ENCODE results near the gene PLEKHM1.

The PLEKHM1 gene

DNA sequence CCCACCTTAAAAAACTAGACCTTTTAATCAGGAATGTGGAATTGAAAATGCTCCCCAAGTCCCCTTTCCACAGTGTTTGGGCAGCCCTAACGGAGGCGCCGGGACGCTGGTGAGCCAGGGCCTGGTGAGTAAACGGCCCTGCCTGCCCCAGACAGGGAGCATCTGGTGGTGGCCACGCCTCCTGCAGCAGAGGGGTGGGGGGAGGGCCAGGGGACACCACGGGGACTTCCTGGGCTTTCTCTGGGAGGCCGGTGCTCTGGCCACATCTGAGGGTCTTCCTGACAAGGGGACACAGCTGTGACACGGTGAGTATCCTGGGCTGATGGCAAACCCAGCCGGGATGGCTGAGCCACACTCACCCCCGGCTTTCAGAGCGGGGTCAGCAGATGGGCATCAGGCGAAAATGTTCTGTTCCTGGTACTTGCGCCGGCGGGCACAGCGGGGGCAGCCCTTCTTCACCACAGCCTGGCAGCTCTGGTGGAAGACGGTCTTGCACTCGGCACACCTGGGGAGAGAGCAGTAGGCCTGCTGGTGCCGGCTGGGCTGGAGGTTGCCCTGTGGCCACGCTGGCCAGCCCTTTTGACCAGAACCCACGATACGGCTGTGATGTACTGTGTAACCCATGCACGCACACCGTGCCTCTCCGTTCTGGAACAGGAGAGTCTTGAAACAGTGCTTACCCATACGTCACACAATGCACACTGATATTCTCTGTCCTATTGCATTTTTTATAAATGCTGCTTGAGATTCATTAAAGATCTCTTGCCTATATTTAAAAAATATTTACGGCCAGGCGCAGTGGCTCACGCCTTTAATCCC is 52.8 kb downstream of the PLEKHM1 start:
- H3K27ac Mint-ChIP-seq: no peak overlapping the region
- no peaks in the 10 kb centered on the region for H3K27me3 Mint-ChIP-seq
- DNase-seq: no peak
- H3K4me1 Mint-ChIP-seq: peaks cover 42% of the 10 kb centered on the region
- ATAC-seq: no peak
- no peak overlapping the region for H3K4me3 Mint-ChIP-seq
- H3K9me3 Mint-ChIP-seq: no peaks in the 10 kb centered on the region

DNA sequence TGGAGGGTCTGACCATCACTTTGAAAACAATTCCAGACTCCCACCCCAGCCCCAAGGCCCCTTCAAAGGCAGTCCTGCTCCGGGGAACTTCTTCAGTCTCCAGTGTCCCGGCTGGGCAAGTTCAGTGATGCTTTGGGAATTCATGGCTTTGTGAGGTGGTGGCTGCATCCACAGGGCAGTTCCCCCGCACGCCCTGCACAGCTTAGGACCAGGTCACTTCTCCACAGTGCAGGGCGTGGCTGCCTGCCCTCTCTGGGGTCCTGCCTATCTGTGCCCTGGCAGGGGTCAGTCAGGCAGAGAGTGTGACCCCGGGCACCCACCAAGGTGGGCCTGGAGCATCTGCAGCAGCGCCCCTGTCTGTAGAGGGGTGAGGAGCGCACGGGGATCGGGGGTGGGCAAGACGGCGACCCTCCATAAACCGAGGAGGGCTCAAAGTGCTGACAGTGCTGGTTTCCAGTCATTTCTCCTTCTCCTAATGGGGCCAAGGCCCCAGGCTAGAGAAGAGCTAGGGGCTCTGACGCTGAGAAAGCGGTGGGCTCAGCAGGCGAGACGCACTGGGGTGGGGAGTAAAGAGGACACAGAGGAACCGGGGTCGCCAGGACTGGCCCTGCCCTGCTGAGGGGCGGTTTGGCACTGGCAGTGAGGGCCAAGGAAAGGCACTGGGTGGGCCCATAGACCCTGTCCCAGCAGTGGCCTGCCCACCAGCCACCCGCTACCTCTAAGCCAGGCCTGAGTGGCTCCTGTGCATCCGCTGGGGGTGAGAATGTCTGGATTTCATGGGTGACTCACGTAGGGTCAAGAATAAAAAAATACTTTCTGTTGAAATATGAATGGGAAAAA is 53.7 kb downstream of the PLEKHM1 start:
- Mint-ChIP-seq H3K4me1 (peaks cover 35% of the 10 kb centered on the region), H3K27me3 (no peaks in the 10 kb centered on the region), H3K27ac (no peak overlapping the region), H3K4me3 (no peak overlapping the region), H3K9me3 (no peaks in the 10 kb centered on the region)
- no peak for DNase-seq
- no peak for ATAC-seq

DNA sequence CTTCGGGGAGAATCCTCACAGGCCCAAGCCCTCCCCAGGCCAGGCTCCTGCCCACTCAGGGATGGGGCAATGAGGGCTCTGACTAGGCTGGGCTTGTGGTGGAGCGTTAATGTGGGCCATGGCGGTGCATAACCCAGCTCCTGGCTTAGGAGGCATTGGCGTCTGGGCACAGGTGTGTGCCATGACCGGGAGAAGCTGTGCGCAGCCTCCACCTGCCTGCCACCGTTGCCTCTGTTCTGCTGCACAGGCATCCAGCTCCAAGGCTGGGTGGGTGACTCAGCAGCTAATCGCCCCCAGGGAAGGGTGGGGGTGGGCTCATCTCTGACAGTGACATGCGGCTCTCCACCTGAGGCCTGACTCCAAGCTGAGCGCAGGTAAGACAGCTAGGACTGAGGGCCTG is 54.4 kb downstream of the PLEKHM1 start:
- no peak overlapping the region for H3K4me3 Mint-ChIP-seq
- peaks cover 34% of the 10 kb centered on the region for H3K4me1 Mint-ChIP-seq
- DNase-seq (no peak), ATAC-seq (no peak)
- no peak overlapping the region for H3K27ac Mint-ChIP-seq
- H3K9me3 Mint-ChIP-seq: no peaks in the 10 kb centered on the region
- H3K27me3 Mint-ChIP-seq: no peaks in the 10 kb centered on the region

DNA sequence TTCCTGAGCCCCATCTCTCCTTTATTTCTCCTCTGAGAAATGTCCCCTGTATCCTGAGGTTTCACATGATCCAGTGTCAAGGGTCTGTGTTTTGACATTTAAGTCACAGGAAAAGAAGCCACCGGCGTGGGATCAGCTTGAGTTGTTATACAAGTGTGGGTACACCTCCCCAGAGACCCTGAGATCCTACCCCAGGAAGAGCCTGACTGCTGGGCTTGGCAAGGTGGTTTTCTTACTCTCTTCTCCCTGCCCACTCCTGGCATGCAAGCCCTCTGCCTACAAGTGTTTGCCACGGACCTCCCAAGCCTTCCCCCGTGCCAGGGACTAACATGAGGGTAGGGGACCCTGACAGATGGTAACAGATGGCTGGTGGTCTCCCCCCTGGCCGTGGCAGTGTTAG is 55.0 kb downstream of the PLEKHM1 start:
- no peak overlapping the region for H3K4me3 Mint-ChIP-seq
- H3K4me1 Mint-ChIP-seq: peaks cover 34% of the 10 kb centered on the region
- no peaks in the 10 kb centered on the region for H3K9me3 Mint-ChIP-seq
- H3K27ac Mint-ChIP-seq: no peak overlapping the region
- DNase-seq (no peak), ATAC-seq (no peak)
- no peaks in the 10 kb centered on the region for H3K27me3 Mint-ChIP-seq

DNA sequence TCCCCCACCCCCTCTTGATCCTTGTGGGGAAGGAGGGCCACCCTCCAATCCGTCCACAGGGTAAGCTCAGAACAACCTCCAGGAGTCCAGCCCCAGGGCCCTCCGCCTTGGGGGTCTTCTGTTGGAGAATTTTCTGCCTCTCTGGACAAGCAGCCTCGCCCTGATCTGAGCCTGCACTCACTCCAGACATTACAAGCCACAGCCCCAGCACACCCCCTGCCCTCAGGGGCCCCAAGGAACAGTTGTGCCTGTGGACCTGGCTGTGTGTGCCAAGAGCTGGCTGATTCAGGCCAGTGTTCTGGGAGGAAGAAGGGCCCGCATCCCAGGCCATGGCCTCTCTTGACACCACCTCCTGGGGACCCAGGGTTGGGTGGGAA is 57.4 kb downstream of the PLEKHM1 start:
- Mint-ChIP-seq H3K4me1 (peaks cover 40% of the 10 kb centered on the region), H3K9me3 (no peaks in the 10 kb centered on the region), H3K27me3 (peaks cover 10% of the 10 kb centered on the region), H3K27ac (no peak overlapping the region), H3K4me3 (peak overlapping the region; percentile 59 to 74)
- DNase-seq: no peak
- no peak for ATAC-seq

DNA sequence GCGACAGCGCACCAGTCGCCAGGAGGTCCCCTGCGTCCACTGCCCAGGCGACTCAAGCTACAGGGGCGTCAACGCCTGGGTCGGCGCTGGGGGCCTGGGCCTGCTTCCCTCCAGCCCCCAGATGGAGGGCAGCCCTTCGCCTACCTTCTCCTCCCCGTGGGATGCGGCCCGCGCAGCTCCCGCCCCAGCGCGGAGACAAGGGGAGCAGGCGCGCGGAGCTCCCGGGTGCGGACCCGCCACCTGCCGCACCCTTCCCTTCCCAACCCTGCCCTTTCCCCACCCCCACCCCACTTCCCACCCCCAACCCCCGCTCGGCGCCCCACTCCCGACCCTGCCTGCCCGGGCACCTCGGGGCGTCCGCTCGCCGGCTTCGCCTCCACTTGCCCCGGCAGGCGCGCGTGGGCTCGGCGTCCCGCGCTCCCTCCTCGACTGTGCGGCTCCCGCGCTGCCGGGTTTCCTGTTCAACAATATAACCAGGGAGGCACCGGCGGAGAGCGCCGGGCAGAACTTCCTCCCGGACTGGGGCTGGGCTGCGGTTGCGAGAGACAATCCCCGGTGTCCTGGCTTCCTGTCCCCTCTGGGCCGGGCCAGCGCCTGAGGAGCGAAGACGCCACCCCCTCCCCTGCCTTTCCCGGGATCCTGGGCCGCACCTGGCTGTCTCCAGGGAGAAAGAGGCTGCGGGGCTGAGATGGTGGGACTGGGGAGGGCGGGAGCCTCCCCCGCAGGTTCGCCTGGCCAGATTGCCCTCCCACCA is 57.9 kb downstream of the PLEKHM1 start, which contains the start of gene ARHGAP27:
TSS of gene ARHGAP27 (minus strand) at position 466 of the 754 bp plus-strand sequence. CDS start 2,591 bp downstream, outside the sequence.
- H3K27ac Mint-ChIP-seq: peak within 1 kb of the TSS in 1 of 2 donors; percentile 87
- H3K9me3 Mint-ChIP-seq: no peaks in the 10 kb centered on the region
- ATAC-seq: no peak
- peaks cover 45% of the 10 kb centered on the region for H3K4me1 Mint-ChIP-seq
- DNase-seq: no peak
- H3K4me3 Mint-ChIP-seq: peak within 1 kb of the TSS; percentile 81 to 97
- H3K27me3 Mint-ChIP-seq: peaks cover 13% of the 10 kb centered on the region

DNA sequence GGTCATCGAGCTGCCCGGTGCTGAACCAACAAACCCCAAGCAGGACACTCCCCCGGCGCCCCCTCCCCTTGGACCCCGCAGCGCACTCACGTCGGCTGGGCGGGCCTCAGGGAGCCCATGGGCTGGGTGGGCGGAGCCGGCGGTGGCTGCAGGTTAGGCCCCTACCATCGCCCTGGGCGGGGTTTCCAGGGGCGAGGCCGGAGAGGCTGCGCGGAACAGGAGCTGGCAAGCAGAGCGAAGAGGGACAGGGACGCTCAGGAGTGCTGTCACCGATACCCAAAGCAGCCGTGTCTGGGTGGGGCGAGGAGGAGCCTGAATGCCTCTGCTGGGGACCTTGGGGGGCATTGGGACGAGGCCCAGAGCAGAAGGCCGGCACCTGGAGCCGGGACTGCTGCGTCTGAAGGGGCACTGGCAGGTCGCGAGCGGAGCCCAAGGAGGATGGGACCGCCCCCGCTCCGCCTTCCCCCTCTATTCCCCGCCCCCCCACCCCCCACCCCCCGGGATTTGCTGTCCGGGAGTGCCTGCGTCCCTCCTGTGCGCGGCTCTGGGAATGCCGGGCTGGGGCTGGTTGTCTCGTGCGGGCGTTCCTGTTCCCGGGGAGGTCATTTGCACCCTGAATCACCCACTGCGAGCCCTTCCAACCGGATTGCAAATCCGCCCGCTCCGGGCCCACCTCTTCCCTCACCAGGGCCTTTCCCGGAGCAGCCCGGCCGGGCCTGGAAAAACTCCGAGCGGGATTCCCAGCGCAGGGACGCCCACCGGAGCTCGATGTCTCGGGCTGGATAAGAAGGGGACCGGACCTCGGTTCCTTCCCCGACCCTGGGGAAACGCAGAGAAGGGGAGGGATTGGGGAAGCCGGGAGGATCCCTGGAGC is 58.8 kb downstream of the PLEKHM1 start:
- Mint-ChIP-seq H3K4me3 (peak overlapping the region; percentile 81 to 97), H3K9me3 (no peaks in the 10 kb centered on the region), H3K27me3 (peaks cover 15% of the 10 kb centered on the region), H3K27ac (peak overlapping the region in 1 of 2 donors; percentile 87), H3K4me1 (peaks cover 49% of the 10 kb centered on the region)
- DNase-seq (peak; percentile 77 to 80), ATAC-seq (peak; percentile 75)

DNA sequence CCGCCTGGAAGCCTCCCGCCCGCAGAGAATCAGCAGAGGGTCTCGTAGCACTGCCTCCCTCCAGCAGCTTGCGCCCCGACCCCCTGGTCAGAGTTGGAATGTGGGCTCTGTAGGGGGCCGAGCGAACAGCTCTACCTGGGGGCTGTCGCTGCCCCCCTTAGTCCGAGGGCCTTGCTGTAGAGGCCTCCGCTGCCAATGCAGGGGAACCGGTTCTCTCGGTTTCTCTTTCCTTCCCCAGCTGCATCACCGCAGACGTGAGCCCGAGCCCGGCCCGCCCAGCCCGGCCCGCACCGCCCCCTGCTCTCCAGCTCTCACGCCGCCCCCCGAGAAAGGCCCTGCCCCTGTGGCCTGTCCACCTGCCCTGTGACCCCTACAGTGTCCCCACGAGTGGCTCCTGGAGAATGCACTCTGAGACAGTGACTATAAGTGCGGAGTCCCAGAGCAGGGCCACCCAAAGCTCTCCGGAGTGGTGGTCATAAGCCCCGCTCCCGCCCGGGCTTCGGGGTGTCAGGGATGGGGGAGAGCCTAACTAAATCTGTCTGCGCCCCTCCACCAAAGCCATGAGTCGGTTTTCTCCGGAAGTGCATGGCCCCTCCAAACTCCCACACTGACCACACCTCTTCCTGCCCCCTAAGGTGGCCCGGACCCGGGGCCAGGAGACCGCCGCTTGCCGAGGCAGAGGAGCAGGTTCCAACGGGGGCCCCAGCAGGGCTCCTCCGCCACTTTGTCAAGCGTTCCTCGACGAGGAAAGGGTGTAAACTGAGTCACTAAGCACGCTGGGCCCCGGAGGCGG is 59.6 kb downstream of the PLEKHM1 start:
- Mint-ChIP-seq H3K4me3 (peak overlapping the region; percentile 81 to 97), H3K27me3 (peaks cover 21% of the 10 kb centered on the region), H3K4me1 (peaks cover 49% of the 10 kb centered on the region), H3K27ac (peak overlapping the region in 1 of 2 donors; percentile 42), H3K9me3 (no peaks in the 10 kb centered on the region)
- DNase-seq: peak; percentile 39 to 57
- ATAC-seq: peak; percentile 41

DNA sequence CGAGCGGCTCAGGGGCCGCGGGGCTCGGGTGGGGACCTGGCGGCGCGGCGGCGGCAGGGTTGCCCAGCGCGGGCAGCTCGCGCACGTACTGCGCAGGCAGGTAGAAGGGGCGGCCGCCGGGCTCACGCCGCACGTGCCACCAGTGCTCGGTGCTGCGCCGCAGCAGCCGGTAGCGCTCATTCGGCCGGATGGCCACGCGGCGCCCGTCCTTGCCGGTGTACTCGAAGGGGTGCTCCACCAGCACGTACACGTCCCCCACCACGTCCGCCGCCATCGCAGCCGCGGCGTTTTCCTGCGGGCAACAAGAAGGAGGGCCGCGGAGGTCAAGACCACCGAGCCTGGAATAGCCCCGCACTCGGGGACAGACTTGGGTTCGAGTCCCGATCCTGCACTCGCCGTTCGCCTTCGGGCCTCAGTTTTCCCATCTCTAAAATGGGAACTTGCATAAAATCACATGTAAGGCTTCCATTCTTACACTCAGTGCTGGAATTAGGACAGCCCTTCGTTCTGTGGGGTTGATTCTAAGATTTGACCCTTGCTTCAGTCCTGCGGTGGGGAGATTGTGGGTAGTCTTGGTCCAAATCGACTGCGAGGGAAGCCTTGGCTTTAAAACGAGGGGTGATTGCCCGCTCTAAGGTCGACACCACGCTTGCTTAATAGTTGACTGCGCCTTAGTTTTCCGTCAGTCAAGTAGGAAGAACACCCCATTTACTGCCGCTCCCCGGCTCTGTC is 60.3 kb downstream of the PLEKHM1 start:
- Mint-ChIP-seq H3K27me3 (peaks cover 21% of the 10 kb centered on the region), H3K4me3 (peak overlapping the region; percentile 81 to 97)

DNA sequence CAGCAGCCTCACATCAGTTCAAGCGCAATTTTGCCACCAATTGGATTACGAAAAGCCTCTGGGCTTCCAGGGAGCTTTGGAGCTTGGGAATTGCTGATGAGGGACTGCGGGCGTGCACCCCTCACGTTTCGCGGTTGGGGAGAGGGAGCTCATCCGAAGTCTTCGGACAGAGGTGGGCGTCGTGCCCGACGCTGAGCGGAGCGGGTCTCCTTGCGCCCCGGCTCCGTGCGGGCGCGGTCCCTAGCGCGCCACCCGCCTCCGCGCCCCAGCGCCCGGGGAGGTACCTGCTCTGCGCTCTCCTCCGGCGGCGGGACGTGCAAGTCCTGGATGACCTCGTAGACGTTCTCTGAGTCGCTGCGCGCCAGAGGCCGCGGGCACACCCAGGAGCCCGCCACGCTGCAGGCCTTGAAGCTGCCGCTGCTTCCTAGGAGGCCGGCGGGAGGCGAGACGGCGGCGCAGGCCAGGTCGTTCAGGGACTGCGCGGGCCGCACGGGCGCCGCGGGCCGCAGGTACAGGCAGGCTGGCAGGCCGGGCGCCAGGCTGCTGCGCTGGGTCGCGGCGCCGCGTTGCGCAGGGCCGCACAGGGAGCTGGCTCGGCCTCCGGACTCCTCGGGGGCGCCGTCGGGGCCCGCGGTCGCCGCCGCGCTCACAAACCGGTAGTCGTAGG is 61.0 kb downstream of the PLEKHM1 start:
- peaks cover 44% of the 10 kb centered on the region for H3K4me1 Mint-ChIP-seq
- H3K27me3 Mint-ChIP-seq: peaks cover 21% of the 10 kb centered on the region
- no peak overlapping the region for H3K27ac Mint-ChIP-seq
- H3K4me3 Mint-ChIP-seq: peak overlapping the region; percentile 71 to 82
- peak; percentile 2 for ATAC-seq
- H3K9me3 Mint-ChIP-seq: no peaks in the 10 kb centered on the region
- no peak for DNase-seq

More for the DNA sequence above, 60.3 kb downstream of the PLEKHM1 start:
- Mint-ChIP-seq H3K27ac (no peak overlapping the region), H3K4me1 (peaks cover 46% of the 10 kb centered on the region), H3K9me3 (no peaks in the 10 kb centered on the region)
- ATAC-seq: no peak
- no peak for DNase-seq

DNA sequence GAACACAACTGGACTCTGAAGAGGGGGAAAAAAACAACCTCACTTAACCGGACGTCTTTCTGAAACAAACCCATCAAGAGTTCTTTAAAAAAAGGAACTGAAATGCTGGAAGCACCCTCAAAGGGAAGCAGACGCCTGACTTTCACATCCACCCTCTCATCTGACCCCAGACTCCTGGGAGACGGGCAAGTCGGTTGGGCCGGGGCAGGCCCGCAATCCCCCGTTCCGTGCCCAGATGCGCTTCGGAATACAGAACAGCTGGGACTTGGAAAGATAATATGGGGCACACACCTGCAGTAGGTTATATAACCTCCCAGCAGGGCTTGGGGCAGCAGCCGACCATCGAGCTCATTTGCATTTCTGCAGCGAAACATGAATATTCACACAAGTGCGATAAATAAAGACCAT is 61.6 kb downstream of the PLEKHM1 start:
- DNase-seq: no peak
- Mint-ChIP-seq H3K4me3 (peak overlapping the region; percentile 71 to 82), H3K4me1 (peaks cover 44% of the 10 kb centered on the region), H3K27me3 (peaks cover 21% of the 10 kb centered on the region), H3K9me3 (no peaks in the 10 kb centered on the region), H3K27ac (no peak overlapping the region)
- no peak for ATAC-seq

DNA sequence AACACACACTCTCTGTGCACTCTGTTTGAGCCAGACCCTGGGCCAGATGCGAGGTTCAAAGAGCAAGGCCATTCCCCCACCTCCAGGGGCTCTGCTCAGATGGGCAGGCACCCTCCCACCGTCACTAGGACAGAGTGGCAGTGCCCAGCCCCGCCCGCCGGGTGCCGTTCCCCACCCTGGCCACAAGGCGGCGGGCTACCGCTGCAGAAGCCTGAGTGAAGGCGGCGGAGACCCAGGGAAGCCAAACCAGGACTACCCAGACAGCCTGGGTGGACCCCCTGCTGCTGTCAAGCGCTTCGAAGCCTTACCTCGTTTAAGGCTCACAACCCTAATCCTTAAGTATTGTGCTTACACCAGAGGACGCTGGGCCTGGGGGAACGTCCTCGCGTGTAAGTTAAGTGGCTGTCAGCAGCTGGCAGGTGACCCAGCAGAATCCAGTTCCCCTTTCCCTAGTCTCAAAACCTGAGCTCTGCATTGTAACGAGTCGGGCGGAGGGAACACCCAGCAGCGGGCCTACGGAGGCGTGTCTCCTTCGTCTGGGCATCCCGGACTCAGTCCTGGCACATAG is 62.4 kb downstream of the PLEKHM1 start:
- ATAC-seq (peak; percentile 78), DNase-seq (peak; percentile 84 to 90)
- no peaks in the 10 kb centered on the region for H3K9me3 Mint-ChIP-seq
- H3K27me3 Mint-ChIP-seq: peaks cover 21% of the 10 kb centered on the region
- peaks cover 41% of the 10 kb centered on the region for H3K4me1 Mint-ChIP-seq
- H3K27ac Mint-ChIP-seq: no peak overlapping the region
- peak overlapping the region; percentile 71 to 82 for H3K4me3 Mint-ChIP-seq
